B cell (primary cell): ENCODE results near the gene PARD3B.

Source experiments
- CTCF ChIP-seq: fragments of 200-600 bp; IDR thresholded peaks from one replicate; pipeline ENCODE4 v1.8.0; 2022; ENCODE audit warnings: antibody characterized with exemption, mild to moderate bottlenecking
- EZH2 ChIP-seq: IDR thresholded peaks from 2 replicates; pipeline ENCODE4 v1.6.1; 2012; ENCODE audit warnings: borderline replicate concordance, low read depth, mild to moderate bottlenecking, moderate library complexity, low read length; ENCODE audit not compliant: insufficient read depth, poor library complexity, severe bottlenecking

DNA sequence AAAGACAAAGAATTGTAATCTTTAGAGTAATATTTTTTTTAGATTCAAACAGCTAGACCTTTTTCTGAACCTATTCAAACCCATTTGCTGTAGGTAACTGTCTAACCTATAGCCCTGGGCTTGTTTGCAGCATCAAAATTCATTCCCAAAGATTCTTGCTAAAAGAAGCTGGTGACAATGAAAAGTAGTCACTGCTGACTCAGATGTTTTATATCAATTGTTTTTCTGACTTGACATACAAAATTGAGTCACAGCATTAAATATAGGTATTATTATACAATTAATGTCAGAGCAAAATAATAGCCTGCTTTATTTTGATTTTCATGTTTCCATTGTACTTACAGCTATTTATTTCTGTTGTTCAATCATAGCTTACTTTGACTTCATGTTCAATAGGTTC, 816.7 kb downstream of the PARD3B start:
- TF ChIP-seq CTCF (no peak), EZH2 (no peak)
